GM19193 (cell line): ENCODE measurements around the gene RANBP3.

ENCODE experiments used
- POLR2A ChIP-seq: IDR thresholded peaks from 4 replicates; pipeline ENCODE4 v1.6.1; 2011; ENCODE audit not compliant: insufficient read depth, insufficient read length; ENCODE audit errors: extremely low read depth

RANBP3 gene

DNA sequence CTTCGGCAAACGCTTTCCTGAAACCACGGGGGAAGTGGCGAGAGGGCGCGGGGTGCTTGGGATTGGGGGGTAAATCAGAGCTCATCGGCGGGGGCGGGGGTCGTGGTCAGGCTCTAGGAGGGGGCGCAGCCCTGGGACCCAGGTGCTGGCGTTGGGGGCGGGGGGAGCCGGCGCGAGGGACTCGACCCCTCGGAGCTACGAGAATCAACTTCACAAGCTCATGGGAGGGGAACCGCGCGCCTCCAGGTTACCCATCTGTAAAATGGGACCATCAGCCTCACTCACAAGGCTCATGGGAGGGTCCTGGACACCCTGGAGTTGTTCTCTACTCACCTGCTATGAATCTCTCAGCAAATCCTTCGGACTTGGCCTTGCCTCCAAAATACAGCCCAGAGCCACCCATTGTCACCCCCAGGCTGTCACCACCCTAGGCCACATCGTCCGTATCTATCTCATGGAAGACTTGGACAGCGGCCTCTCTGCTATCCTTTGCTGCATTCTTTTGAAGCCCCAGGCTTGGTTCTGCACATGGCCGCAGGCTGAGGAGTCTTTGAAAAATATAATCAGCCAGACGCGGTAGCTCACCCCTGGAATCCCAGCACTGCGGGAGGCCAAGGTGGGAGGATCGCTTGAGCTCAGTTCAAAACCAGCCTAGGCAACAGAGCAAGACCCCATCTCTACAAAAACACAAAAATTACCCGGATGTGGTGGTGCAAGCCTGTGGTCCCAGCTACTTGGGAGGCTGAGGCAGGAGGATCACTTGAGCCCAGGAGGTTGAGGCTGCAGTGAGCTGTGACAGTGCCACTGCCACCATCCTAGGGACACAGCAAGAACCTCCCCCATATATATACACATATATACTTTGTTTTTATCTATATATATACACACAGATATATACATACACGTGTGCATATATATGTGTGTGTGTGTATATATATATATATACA lies 939 bp upstream of the RANBP3 start:
- no peak for TF ChIP-seq POLR2A

DNA sequence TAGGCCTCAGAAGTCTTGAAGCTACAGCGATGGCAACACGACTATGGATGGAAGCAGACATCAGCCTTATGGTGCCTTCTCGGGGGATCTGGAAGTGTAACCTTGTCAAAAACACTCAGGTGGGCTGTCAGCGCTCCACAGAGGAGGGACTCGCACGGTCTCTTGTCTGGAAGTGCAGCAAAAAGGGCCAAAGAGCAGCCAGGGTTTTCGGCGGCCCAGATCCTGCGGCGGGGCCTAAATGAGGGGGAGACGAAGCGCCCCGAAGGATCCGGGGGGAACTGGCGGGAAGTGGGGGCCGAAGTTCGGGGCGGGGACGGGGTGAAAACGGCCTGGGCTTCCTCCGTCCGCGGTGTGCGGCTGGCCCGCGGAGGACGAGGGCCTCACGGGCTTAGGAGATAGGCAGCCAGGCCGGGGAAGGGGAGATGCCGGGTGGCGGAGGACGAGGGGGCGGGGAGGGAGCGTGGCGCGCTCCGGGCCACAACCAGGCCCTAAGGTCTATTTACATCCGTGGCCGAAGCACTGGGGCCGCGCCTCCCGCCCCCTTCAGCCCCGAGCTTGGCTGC lies 637 bp downstream of the RANBP3 start:
- no peak for TF ChIP-seq POLR2A

DNA sequence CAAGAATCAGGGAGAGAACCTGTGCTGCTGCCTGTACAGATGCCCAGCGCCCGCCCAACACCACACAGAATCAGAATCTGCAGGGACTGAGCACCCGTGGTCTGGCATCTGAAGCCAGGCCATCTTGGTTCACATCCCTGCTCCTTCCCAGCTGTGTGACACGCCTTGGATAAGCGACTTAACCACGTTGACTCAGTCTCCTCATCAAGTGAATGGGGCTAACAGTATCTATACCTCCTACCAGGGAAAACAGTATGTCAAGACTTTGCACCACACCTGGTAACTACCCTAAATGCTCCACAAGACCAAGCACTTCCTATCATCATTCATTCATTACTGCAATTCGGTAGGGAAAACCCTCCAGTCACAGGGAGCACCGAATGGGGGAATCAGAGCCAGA lies 1.2 kb downstream of the RANBP3 start:
- TF ChIP-seq POLR2A = no peak

DNA sequence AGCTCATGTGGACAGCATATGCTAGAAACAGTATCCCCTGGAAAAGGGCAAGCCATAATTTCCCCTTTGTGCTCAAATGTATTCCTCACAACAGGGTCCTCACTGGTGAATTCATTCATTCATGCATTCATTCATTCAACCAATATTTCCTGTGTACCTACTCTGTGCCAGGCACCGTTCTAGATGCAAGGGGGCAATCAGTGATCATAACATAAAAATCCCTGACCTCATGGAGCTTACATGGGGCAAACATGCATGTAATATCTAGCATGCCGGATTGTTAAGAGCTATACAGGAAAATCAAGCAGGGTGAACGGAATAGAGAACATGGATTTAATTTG lies 2.6 kb downstream of the RANBP3 start:
- no peak for TF ChIP-seq POLR2A

DNA sequence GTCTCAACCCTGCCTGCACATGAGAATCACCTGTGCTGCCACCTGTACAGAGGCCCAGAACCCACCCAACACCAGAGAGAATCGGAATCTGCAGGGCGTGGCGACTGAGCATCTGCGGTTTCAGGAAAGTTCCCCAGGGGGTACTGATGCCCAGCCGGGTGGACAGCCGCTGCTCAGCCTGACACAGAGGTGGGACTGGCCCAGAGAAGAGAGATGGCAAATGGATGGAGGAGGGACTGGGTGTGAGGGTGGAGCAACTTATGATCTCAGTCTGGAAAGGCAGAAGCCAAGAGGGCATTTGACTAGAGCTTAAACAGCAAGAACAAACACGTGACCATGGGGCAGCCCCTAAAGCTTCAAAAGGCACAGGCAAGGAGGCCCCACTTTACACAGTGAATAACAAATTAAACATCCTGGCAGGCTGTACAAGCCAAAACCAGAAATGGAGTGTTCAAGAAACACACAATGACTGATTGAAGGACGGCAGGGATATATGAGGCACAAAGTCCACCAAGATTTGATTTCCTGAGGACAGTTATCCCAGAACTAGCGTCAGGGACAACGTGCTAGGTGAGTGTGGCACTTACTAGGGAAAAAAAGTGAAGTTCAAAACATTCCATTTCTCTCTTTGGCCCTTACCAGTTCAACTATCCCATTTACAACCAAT lies 3.1 kb downstream of the RANBP3 start:
- no peak for TF ChIP-seq POLR2A

DNA sequence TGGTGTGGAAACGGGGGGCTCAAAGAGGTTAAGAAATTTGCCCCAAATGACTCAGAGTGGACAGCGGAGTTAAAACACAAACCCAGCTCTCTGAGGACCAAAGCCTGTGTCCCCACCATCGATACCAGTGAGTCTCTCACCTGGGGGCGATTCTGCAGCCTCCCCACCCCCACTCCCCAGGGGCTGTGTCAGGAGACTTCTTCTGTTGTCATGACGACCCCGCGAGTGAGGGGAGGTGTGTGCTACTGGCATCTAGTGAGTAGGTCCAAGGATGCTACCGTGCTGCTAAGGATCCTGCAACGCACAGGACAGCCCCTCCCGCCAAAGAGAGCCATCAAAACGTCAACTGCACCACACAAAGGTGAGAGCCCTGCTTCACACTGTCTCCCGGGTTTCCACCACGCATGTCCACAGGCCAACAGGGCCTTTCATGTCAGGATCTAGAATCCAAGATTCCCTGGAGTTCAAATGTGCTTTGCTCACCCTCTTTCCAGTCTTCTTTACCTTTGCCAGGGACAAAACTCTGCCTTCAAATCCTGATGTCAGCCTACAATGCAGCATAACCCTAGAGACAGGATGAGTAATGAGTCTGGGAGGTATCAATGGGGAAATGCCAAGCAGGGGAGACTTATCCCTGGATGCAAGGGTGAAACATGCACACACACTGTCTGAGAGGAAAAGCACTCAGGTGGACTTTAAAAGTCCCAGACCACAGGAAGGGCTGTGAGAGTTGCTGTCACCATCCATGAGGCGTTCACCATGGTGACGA lies 3.9 kb downstream of the RANBP3 start:
- TF ChIP-seq POLR2A = no peak

DNA sequence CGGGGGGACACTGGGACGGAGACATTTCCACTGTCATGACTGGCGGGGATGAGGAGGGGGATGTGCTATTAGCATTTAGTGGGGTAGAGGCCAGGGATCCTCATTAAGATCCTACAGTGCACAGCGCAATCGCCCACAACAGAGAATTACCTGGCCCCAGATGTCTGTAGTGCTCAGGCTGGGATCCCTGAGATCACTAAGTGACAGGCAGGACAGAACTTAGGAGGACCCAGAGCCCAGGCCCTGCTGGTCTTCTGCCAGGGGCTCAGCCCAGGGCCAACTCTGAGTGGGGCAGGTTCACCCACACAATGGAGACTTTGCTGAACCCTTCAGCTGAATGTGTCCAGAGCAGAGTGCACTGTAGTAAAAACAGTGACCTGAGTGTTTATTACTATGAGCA lies 4.6 kb downstream of the RANBP3 start:
- TF ChIP-seq POLR2A = no peak

DNA sequence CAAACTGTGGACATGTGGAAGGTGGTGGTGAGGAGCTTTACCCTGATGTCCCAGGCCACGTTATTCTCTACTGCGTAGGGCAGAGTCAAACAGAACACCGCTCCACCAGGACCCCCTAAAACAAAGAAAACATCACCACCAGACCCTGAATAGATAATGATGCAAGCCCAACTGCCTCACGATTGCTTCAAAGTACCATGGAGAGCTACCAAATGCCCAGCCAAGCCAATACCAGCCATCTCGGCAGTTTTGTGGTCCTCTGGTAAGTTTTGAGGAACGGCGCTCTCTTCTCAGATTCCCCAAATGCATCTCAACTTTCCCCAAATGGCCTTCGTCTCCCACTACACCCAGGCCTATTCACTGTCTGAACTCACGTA lies 5.6 kb downstream of the RANBP3 start:
- no peak for TF ChIP-seq POLR2A

DNA sequence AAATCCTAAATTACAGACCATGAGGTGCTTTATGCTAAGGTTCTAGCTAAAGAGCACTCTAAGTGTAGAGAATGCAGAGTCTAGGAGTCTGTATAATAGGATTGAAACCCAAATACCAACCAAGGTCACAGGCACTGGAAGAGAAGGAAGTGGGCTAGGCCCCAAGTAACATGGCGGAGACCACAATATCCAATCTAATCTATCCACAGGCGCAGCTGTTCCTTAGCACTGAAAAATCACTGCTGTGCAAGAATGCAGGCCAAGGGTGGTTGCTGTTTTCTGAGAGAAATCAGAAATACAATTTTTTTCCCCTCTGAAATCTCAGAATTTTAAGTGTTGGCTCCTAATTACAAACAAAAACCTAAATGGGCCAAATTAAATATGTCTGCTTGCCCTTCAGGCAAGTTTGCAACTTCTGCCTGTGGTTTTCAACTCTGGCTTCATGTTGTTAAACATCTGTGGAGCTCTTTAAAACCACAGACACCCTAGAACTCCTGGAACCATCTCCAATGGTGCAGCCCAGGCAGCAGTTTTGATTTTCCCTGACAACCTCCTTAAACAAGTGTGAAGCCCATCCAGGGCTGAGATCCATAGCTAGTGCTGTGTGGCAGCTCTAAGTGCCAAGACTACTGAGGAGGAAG lies 6.1 kb downstream of the RANBP3 start:
- no peak for TF ChIP-seq POLR2A

DNA sequence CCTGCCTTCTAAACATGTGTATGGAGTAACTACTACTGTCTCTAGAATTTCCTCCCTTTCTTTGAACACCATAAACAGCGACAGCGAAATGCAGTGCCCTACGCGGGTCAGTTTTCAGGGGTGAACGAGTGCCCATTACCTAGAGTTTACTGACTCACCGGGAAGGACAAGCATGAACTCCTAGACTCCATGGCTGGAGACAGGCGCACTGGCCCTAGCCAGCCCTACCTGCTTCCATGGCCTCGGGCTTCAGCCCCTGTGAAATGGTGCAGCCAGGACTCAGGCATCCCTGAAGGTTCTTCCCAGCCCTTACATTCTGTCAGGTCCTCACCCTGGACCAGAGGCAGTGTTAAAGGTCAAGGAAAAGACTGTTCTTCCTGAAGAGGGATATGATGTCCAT lies 8.5 kb downstream of the RANBP3 start:
- TF ChIP-seq POLR2A = no peak

DNA sequence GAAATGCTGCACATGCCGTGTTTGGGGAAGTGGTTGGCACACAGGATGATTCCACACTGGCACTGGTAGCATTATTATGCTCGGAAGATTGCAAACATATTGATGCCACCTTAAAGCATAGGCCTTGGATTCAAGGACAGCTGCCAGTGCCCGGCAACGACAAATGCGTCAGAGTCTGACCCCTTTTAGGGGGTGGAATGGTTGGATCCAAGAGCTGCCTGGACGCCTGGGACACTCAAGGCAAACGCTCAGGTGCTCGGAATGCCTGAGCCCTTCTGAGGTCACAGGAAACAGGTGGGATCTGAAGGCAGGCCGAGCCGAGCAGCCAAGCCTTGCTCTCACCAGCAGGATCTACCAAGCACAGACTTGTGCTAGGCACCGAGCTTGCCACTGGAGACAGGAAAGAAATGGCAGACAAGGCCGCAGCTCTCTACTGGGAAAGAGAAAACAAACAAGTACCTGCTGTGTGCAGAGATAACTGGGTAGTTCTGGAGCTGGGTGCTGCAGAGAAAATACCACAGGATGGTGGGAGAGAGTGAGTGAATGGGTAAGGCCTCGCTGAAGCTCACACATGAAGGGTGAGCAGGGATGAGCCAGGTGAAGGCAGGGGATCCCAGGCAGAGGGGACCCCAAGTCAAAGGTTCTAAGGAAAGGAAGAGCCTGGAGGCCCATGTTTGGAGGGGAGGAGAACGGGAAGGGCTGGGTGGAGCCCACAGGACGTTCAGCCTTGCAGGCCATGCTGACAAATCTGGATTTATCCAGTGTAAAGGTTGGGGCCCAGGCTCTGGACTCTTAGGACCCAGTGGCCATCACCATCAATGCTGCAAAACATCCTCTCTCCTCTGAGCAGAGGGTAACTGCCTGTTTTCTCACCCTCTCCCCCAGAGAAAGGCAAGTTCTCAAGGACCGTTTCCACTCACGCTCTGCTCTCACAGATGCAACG lies 9.2 kb downstream of the RANBP3 start:
- no peak for TF ChIP-seq POLR2A

DNA sequence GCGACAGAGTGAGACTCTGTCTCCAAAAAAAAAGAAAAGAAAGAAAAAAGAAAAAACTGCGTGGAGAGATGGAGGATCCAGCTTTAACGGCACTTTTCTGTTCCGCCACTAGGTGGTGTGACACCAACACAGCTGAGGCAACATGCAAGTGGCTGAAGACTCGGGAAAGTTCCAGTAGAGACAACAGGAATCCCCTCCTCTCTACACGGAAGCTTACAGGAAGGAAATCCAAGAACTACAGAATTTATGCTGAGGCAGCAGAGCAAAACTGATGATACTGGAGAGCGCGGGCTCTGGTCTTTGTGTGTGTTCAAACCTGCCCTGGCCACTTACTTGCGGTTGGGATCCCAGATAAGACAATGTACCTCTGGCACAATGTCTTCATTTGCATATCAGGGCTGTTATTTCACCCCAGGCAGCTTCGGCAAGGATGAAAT lies 9.9 kb downstream of the RANBP3 start:
- no peak for TF ChIP-seq POLR2A

DNA sequence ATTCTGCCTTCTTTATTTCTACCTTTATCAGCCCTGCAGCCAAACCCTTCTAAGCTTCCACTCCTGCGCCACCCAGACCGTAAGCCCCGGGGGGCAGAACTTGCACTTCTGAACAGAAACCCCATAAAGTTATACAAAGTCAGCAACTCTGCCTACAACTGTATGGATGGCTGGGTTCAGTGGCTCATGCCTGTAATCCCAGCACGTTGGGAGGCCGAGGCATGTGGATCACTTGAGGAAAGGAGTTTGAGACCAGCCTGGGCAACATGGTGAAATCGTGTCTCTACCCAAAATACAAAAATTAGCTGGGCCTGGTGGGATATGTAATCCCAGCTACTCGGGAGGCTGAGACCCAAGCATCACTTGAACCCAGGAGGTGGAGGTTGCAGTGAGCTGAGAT lies 10.4 kb downstream of the RANBP3 start:
- TF ChIP-seq POLR2A = no peak

DNA sequence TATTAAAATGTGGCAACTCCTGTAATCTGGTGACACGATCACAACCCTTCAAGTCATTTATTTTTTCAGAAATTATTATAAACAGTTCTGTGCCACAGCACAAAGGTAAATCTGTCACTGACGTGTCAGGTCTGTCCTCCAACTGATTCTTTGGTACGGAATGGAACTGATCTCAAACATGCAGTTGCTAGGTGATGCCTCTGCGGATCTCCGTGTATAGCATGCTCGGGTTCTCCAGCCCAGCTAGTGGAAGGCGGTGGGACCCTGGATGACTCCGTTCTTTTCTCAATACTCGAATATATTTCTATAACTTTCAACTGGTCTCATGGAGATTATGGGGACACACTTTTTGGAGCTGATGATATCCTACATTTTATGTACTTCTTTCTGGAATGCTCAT lies 11.0 kb downstream of the RANBP3 start:
- TF ChIP-seq POLR2A = no peak
